Retinal pigment epithelial cell (primary cell): ENCODE data around the gene GRID1.

Experiments used
- DNase-seq: peaks from one replicate; pipeline ENCODE4 v3.0.0-alpha.2; 2010; ENCODE audit warnings: low read depth
- H3K4me3 ChIP-seq: 2 replicates; pipeline ENCODE4 v1.5.1; 2011; ENCODE audit warnings: mild to moderate bottlenecking, low read length, control low read depth, moderate library complexity
- TF ChIP-seq, protein P1 (sequence below): conservative IDR thresholded peaks from 2 replicates; pipeline ENCODE4 v1.5.1; 2011; ENCODE audit warnings: low read depth, low read length, control low read depth, inconsistent platforms

GRID1 gene

GRCh38 chr10:86347856-86348255 is 18.7 kb downstream of the GRID1 start:
- no peak overlapping the region for H3K4me3 ChIP-seq
- TF ChIP-seq, protein P1, sequence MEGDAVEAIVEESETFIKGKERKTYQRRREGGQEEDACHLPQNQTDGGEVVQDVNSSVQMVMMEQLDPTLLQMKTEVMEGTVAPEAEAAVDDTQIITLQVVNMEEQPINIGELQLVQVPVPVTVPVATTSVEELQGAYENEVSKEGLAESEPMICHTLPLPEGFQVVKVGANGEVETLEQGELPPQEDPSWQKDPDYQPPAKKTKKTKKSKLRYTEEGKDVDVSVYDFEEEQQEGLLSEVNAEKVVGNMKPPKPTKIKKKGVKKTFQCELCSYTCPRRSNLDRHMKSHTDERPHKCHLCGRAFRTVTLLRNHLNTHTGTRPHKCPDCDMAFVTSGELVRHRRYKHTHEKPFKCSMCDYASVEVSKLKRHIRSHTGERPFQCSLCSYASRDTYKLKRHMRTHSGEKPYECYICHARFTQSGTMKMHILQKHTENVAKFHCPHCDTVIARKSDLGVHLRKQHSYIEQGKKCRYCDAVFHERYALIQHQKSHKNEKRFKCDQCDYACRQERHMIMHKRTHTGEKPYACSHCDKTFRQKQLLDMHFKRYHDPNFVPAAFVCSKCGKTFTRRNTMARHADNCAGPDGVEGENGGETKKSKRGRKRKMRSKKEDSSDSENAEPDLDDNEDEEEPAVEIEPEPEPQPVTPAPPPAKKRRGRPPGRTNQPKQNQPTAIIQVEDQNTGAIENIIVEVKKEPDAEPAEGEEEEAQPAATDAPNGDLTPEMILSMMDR = no peak
- no peak for DNase-seq

DNA sequence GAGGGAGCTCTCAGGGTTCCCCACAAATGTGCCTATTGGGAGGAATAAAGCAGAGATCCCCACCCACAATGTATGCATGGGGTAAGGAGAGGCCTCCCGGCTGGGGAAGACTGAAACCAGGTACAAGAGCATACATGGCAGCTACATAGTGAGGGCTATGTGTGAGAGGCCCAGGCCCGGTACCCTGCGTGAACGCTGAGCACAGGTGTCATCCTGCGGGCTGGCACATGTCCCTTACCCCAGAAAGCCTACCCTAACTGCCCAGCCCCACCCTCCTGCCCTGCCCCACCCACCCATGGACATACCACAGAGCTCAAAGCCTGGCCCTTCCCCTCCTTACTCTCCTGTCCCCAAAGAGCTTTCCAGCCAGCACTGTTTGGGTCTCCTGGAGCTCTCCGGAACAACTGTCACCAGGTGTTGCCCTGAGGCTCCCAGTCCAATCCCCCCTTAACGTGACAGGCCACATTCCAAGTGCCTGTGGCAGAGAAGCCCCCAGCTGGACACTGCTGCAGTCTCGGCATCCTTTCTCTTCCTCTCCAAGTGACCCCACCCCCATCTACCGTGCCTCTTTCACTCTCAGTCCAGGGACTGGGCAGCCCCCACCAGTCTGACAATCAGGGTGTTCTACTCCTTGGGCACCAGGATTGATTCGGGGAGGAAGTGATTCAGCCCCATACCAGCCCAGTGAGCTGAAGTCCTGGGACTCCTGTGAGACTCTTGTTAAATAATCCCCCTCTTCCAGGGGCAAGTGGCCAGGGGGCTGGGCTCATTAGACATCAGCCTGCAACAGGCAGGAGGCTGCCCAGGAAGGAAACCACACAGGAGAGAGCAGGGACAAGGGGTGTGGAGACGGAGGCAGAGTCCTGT is 19.6 kb downstream of the GRID1 start:
- H3K4me3 ChIP-seq = no peak overlapping the region
- TF ChIP-seq, protein P1 = no peak
- DNase-seq = no peak

DNA sequence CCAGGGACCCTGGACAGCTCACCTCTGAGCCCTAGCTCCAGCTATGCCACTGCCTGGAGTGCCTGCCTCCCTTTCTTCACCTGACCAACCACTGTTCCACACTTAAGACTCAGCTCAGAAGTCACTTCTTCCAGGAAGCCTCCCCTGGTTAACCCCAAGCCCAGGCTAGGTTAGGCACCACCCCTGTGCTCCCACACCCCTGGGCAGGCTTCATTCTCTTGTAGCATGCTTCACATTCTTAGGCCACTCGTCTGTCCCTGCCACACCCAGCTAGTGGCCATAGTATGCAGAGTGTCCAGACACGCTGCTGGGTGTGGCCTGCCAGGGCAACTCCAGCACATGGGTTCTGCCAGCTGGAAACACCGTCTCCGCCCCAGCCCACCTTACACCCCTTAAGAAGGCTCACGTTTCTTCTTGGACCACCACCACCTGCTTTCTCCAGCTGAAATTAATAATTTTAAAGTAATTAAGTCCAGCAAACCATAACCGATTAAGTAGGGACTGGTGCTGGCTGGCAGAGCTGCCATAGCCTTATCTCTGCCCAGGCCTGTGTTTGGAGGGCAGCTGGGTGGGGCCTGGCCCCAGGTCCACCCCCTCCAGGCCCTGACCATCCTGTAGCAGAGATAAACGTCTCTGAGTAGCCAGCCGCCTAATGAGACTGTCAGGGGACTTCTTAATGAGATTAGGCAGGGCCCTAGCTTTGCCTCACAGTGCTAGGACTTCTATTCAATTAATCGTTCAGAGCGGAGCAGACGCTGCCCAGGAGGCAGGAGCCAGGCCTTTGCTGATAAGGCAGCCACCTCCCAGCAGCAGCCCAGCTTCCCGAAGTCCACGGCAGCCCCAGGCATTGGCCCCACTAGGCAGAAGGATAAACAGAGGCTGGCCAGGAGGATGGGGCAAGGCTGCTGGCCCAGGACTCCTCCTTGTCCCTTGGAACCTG is 20.5 kb downstream of the GRID1 start:
- no peak overlapping the region for H3K4me3 ChIP-seq
- DNase-seq = peak; percentile 21
- TF ChIP-seq, protein P1 = no peak

DNA sequence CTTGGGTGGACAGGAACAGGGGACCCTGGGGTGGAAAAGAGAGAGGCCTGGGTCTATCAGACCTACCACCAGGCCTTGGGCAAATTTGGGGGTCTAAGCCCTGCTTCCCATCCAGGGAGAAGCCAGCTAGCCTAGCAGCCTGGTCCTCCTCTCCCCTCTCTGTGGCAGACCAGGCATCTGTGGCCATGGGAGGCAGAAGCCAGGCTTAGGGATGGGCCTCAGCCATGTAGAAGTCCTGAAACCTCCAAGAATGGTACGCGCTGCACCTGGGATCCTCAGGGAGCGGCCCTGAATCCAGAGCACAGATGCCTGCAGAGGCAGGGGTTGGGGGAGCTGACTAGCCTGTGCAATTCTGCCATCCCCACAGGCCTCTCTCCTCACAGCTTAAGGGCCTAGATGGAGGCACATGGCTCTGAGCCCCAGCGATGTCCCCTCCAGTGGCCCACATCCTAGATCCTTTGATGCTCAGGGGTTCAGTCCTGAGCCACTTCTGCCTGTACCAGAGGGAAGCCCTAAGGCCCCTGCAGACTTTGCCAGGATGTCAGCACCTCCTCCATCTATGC is 21.2 kb downstream of the GRID1 start:
- TF ChIP-seq, protein P1 = no peak
- no peak for DNase-seq
- no peak overlapping the region for H3K4me3 ChIP-seq

DNA sequence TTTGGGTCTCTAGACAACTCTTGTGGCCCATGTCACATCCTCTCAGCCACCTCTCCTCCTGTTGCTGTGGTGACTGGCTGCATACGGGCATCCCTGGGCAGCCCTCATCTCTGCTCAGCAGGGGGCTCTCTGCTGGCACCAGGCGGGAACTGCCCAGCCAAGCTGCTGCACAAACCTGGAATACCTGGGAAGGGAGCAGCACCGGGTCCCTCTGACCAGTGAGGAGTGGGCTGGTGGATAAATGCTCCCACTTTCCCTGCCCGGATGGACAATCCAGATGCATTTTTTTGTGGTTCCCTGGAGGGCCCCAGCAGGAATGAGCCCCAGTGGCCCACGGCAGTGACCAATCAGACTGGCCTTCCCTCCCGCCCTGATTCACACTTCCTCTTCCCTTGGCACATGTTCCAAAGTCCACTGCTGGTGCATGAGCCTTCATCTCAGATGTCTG is 21.9 kb downstream of the GRID1 start:
- DNase-seq = no peak

DNA sequence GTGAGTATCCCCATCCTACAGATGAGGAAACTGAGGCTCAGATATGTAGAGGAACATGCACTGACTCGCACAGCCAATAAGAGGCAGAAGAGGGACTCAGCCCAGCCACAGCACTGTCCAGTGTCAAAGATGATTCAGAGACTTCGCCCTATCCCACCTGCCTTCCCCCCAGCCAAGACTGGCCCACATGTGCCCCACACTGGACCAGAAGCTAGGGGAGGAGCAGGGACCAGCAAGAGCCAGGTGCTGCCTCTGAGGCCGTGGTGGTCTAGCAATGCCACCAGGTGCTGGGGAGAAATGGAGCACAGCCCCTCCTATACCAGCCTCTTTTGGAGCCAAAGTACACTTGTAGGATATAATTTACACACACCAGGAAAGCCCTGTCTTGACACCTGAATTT is 22.3 kb downstream of the GRID1 start:
- H3K4me3 ChIP-seq = no peak overlapping the region
- DNase-seq = no peak
- TF ChIP-seq, protein P1 = no peak

More for the DNA sequence above, 21.9 kb downstream of the GRID1 start:
- no peak overlapping the region for H3K4me3 ChIP-seq
- TF ChIP-seq, protein P1 = no peak
